Activated T-cell treated with anti-CD3 and anti-CD28 coated beads, Interleukin-2, amount 50 U/mL, for 1 hour (primary cell): ENCODE data around the gene RRAGA.
"Not testable (repeated sequence)": the region's sequence is repeated elsewhere in the genome, so short reads cannot be mapped to it uniquely, and the experiment has no call there.

Experiments
- DNase-seq: peaks from one replicate; pipeline ENCODE4 v3.0.0-alpha.2; 2020

Gene RRAGA

DNA sequence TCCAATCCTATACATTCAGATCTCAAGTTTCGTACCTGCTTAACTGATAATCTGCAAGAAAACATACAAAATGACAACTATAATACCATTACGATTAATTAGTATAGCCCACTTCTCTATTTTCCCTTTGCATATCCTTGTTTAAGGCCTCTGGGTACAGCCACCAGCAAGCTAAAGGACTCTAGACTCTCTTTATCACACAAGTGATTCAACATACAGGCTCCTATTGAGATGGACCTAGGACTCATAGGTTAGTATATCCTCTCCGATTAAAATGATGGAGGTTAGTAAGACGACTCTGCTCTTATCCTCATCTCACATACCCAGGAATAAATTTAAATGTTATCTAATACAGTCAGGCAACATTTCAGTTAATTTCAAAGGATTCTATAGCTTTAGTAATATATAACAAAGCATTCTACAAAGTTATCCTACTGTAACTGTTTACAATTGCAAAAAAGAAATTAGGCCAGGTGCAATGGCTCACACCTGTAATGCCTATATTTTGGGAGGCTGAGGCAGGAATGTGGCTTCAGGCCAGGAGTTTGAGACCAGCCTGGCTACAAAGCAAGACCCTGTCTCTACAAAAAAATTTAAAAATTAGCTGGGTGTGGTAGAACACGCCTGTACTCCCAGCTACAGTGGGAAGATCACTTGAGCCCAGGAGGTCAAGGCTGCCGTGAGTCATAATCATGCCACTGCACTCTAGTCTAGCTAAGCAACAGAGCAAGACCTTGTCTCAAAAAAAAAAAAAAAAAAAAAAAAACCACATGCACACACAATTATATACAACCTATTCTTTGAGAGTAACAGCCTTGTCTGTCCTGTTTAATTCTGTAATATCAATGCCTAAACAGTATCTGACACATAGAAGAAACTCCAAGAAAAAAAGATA is 38.1 kb downstream of the RRAGA start:
- DNase-seq, result no peak

DNA sequence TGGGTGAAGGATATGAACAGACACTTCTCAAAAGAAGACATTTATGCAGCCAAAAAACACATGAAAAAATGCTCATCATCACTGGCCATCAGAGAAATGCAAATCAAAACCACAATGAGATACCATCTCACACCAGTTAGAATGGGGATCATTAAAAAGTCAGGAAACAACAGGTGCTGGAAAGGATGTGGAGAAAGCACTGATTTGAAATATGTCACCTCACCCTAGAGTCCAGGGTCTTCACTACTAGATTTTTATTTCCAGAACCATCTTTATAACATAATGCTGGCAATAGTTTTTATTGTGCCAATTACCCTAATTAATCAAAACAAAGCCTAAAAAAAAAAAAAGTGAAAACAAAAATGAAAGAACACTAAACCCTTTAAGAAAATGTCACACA is 48.2 kb downstream of the RRAGA start:
- not testable (repeated sequence) for DNase-seq
